Superior temporal gyrus (tissue), 1 donor: ENCODE data around the gene PTPRN2.

Source experiments
- DNase-seq: peaks from one replicate; pipeline ENCODE4 v3.0.0-alpha.2; 2016; ENCODE audit errors: extremely low spot score

The PTPRN2 gene

GRCh38 chr7:157869793-157870192, 717.8 kb downstream of the PTPRN2 start:
- DNase-seq, result no peak

DNA sequence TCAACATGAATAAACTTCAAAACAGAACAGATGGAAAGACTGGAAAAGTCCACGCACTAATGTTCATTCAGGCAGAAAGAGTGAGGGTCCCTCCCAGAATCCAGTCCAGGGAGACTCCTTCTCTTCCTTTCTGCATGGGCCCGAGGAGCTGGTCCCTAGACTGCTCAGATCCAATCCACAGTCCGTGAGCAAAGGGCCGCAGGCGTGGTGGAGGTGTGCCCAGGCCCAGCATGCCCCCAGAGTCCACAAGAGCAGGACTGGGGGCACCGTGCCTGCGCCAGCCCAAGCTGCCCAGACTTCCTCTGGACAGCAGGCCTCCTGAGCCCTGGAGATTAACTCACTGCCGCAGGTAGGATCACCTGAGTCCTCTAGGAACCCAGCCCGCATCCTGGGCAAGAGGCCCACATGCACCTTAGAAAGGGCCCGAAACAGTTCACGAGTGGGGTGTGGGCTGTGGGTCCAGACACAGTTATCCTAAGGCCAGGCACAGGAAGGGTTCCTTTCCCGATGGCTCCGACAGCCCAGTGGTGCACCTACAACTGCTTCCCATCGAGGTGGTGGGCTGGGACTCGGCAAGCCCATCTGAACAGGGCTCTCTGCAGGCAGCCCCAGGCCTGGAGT, 719.8 kb downstream of the PTPRN2 start:
- no peak for DNase-seq

DNA sequence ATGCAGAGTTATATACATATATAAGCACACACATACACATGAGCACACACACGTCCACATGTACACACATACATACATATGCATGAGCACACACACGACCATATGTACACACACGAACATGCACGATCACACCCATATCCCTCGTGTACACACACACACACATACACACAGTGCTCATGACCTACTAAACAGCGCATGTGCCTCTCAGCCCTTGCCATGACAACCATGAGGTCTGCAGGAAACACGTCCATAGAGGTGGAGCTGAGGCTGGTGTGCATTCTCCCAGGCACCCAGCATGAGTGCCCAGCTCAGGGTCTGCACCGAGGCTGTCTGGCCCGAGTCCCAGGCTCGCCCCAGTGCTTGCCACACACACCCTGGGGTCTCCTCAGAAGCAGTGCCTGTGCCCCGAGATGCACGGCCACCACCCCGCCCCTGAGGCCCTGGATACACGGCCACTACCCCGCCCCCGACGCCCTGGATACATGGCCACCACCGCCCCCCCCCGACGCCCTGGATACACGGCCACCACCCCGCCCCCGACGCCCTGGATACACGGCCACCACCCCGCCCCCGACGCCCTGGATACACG, 721.2 kb downstream of the PTPRN2 start:
- no peak for DNase-seq

- no peak for DNase-seq
Measured at GRCh38 chr7:157865351-157866165, 722.1 kb downstream of the PTPRN2 start.

GRCh38 chr7:157864911-157865310, 722.7 kb downstream of the PTPRN2 start:
- no peak for DNase-seq

- DNase-seq, result no peak
Measured at GRCh38 chr7:157863906-157864810, 723.5 kb downstream of the PTPRN2 start.

DNA sequence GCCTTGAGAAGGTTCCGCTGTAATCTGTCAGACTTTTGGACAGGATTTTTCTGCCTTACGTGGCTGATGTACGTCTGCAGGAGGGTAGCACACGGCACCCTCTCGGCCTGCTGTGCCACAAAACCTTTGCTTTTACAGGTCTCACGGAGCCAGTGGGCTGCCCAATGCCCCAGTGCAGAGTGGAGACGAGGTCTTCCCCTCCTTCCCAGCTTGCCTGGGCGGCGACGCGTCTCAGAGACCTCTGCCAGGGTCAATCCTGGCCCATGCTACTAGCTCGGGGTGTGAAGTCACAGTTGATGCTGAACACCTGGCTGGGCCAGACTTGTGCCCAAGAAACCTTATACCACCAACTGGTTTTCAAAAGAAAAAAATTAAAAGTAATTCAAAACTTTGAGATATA, 724.4 kb downstream of the PTPRN2 start:
- DNase-seq, result no peak

GRCh38 chr7:157862731-157863130, 724.9 kb downstream of the PTPRN2 start:
- DNase-seq, result no peak

DNA sequence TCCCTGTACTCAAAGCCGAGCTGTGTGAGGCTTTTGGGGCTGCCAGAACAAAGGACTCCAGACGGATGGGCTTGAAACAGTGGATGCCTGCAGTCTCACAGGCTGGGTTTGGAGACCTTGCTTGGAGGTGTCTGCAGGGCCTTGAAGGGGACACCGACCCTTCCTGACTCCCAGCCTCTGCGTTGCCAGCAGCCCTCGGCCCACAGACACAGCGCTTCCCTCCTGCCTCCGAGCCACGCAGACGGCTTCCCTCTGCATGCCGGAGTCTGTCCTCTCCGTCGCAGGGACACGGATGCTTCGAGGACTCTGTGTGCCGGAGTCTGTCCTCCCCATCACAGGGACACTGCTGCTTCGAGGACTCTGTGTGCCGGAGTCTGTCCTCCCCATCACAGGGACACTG, 726.1 kb downstream of the PTPRN2 start:
- no peak for DNase-seq

- no peak for DNase-seq
Measured at GRCh38 chr7:157861031-157861491, 726.6 kb downstream of the PTPRN2 start.

DNA sequence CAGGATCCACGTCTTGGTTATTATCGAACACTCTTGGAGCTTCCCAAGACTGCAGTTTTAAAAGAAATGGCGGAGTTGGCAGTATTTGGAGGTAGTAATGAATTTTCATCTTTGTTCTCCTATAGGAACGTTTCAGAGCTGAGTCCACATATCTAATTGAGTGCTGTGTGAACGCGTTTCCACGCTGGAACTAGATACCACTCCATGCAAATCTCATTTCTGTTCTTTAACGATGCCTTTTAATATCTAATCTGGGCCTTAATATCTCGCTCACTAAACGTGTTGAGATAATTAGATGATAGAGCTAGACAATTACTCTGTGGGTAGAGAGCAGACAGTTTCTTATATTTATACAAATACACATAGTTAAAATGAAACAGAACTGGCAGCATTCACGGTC, 727.2 kb downstream of the PTPRN2 start:
- DNase-seq, result no peak

- no peak for DNase-seq
Measured at GRCh38 chr7:157859915-157860314, 727.7 kb downstream of the PTPRN2 start.

DNA sequence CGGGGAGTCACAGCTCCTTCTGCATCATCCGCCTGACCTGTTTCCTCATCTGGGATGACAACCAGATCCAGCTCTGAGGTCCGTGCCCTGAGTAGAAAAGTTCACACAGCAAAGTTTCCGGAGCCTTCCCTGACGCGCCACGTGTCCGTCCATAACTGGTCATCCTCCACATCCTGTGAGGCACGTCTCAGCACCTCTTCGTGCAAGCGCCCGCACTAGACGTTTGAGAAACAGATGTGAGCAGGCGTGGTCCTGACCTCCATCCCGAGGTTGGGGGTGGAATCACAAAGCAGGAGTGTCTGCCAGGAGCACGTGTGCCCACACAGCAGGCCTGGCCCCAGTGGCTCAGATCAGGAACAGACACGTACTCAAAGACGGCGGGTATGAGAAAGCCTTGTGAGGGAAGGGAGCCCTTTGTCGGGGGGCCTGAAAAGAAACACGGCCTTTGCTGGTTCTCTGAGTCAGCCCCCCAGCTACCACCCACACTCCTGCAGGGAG, 730.0 kb downstream of the PTPRN2 start:
- DNase-seq, result no peak

- DNase-seq, result no peak
Measured at GRCh38 chr7:157856873-157857577, 730.6 kb downstream of the PTPRN2 start.

GRCh38 chr7:157855452-157856213, 732.0 kb downstream of the PTPRN2 start:
- DNase-seq, result no peak

DNA sequence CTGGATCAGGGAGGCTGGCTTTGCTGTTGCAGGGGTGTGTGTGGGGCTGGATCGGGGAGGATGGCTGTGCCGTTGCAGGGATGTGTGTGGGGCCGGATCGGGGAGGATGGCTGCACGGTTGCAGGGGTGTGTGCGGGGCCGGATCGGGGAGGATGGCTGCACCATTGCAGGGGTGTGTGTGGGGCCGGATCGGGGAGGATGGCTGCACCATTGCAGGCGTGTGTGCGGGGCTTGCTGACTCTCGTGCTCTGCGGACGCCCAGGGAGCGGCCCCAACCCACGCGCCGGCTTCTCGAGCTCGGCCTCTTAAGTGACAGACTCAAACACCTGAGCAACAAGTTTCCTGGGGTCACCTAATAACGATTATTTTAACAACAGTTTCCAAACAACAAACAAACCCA, 732.6 kb downstream of the PTPRN2 start:
- DNase-seq, result no peak

- no peak for DNase-seq
Measured at GRCh38 chr7:157854066-157854891, 733.3 kb downstream of the PTPRN2 start.

GRCh38 chr7:157853789-157854065, 733.9 kb downstream of the PTPRN2 start:
- no peak for DNase-seq

DNA sequence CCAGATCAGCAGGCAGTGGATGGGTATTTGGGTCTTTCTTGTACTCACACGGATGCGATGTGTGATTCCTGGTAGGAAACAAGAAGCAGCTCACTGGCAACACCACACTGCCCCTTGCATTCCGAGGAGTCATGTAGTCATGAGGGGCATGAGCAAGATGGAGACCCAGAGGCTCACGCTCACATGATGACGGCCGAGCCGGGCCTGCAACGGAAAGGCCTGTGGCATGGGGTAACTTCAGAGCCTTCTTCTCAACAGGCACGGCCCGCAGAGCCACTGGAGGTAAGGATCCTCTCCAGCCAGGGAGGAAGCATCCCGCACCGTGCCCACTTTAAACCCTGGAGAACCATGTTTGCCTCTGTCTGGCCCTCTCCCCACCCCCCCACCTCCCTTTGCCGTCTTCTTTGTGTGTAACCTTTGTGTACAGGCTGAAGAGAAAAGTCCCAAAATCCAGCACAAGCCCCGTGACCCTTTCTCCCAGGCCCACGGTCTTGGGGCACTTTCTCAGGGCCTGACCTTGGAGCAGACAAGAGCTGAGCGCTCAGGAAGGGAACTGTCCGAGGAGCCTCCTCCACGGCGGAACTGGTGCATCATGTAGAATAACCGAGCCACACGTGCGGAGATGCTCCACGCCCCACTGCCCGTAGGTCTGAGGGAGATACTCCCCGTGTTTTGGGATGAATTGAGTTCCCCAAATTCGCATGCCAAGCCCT, 734.4 kb downstream of the PTPRN2 start:
- no peak for DNase-seq
